Measurements from ENCODE around the gene CRYGS.
"Not testable (repeated sequence)": the region's sequence is repeated elsewhere in the genome, so short reads cannot be mapped to it uniquely, and the experiment has no call there.

CRYGS gene

DNA sequence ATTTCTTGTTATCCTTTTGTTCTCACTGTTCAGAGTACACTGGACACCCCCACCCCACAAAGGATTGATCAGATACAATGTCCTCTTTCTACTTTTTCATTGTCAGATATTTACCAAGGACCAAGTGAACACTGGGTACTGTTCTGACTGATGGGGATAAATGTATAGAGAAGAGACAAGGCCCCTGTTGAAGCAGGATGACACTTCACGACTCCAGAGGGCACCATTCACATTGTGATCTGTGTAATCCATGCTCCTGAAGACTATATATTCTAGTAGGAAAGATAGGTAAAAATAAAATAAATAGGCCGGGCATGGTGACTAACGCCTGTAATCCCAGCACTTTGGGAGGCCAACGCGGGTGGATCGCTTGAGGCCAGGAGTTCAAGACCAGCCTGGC is 7.2 kb upstream of the CRYGS start:
- no peak for DNase-seq

DNA sequence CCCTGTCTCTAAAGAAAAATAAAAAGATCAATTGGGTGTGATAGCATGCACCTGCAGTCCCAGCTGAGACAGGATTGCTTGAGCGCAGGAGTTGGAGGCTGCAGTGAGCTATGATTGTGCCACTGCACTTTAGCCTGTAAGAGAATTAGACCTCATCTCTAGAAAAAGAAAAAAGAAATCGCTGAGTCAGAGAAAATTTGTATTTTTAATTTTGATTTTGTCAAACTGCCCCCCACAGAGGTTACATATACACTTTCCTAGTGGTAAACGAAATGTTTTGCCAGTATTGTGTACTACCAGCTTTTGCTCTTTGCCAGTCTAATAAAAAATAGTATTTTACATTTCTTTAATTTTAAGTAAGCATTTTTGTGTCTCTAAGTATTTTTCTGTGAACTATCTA is 5.3 kb upstream of the CRYGS start:
- DNase-seq = no peak

DNA sequence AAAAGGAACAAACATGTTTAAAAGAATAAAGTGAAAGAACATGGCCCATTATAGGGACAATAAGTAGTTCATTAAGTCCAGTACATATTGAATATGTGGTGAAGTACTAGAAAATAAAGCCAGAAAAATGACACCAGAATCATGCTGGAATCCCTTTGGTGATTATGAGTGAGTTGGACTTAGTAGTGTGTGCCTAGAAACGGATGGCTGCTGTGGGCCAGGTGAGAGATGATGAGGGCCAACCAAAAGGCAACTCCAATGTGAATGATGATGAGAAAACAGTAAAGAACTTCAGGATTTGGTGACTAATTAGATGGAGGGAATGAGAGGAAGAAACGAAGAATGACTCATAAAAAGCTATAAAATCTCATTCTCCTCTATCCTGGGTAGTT is 3.3 kb downstream of the CRYGS start:
- DNase-seq = no peak

DNA sequence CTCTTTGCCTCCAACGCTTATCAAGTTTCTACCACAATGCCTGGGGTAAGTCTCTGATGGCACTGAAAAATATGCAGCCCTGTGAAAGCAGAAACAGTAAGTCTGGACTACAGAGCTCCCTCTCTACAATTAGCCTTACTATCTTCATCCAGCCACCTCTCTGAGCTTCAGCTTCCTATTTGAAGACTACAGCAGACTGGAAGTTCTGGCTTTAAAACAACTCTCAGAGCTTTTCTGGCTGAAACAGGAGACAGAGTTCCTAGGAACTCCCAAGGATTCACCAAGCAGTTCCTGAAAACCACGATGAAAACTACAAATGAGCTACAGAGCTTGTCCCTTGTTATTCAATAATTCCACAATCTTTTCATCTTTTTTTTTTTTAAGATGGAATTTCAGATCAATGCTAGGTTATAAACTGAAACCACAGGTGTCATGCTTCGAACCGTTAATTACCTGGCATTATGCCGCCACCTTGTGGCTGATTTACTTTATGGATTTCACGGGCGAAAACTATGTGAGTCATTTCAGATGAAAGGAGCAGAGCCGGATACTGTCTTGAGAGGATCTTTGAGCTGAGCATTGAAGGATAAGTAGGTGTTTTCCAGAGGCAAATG is 3.9 kb downstream of the CRYGS start:
- DNase-seq = peak; percentile 69

DNA sequence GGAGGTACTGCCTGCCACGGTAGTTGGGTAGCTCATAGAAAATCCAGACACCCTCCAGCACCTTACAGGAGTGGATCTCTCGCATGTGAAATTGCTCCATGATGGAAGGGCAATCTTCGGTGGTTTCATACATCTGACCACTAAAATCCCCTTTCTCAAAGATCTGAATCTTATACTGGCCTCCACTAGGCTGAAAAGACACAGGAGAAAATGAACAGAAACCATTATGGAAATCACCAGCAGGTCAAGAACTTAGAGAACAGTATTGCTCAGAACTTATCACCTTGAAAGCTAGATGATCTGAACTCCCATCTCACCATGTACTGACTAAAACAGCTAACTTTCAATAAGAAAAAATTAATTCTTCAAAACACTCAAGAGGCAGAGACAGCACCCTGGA is 5.4 kb downstream of the CRYGS start:
- no peak for DNase-seq

DNA sequence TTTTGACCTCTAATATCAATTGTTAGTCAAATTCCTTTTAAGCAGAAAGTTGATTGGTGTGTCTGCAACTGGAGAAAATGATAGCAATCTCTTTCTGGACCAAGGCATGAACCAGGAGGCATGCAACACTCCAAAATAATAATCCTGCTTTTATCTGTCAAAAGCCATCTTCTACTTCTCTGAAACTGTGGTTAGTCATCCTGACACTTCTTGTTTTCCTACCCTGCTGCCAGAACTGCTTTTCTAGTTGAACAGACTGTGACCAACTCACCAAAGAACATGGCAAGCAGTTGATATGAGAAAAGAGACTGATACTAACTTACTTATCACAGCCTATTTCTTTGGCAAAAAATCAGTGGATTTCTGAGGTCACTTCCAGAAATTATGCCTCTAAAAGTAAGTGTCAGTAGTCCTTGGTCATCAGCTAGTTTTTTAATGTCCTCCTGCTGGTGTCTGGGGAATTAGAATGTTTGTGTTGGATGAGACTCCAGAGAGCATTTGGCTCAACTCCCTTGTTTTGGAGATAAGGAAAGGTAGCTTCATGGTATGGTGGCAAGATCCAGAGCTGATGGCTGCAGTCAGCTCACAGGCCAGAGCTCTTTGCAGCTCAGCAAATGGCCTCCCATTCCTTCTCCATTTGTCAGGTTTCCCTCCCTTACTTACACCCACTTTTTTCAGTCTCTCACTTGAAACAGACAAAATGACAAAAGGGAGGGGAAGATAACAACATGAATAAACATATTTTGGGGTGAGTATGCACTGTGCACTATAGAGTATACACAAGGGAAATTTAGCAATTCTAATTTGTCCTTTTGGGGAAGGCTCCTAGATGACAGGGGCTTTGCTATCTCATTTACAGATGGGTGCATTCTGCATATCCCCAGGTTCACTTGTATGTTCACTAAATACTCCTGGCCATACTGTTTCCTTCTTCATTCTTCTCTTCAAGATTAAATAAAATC is 7.0 kb downstream of the CRYGS start:
- peak; percentile 46 for DNase-seq

DNA sequence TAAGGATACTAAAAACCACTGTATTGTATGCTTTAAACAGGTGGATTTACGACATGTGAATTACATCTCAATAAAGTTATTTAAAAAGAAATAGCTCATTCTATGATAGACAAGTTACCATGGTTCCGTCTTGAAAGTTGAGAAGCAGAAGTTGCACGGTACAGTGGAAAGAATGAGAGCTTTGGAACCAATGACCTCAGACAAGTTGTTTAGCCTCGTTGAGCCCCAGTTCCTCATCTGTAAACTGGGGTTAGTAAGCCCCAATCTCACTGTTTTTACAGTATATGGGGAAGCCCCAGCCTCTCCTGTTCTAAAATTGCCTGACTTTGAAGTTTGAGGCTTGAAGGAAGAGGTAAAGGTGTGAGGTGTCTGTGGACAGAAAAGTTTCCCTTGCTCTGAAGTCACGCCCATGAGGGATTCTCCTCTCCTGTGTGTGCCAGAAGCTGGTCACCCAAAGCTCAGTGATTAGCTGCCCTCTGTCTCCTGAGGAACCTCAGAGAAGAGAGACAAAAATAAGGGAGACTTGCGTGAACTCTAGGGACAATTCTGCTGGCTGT is 10.0 kb downstream of the CRYGS start:
- peak; percentile 90 for DNase-seq

DNA sequence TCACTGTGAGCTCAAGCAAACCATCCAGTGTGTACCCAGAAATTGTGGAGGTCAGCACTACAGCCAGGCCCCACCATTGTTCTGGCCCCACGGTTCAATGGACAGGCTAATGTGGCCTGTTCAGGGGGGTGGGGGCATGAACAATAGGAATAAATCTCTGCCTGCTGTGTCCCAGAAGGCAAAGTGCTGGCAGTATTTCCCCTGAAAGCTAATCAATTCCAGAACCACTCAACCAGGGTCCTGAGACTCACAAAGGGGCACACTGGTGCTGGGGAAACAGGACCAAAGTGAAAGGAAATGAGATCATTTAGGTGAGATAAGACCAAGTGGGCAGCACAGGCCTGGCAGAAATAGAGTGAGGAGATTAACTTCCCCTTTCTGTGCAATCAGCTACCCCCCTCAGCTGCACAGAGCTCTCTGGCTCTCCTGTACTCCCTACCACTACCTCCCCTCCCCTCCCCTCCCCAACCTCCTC is 11.5 kb downstream of the CRYGS start:
- DNase-seq = peak; percentile 53

DNA sequence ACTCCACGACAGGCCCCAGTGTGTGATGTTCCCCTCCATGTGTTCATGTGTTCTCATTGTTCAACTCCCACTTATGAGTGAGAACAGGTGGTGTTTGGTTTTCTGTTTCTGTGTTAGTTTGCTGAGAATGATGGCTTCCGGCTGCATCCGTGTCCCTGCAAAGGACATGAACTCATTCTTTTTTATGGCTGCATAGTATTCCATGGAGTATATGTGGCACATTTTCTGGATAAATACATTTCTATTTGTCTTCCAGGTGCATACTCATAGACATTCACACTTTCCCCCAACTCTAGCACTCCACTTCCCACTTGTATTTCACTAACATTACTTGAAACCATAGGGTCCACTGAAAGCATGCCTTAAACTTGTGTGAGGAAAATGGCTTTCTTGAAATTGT is 12.5 kb downstream of the CRYGS start:
- not testable (repeated sequence) for DNase-seq

DNA sequence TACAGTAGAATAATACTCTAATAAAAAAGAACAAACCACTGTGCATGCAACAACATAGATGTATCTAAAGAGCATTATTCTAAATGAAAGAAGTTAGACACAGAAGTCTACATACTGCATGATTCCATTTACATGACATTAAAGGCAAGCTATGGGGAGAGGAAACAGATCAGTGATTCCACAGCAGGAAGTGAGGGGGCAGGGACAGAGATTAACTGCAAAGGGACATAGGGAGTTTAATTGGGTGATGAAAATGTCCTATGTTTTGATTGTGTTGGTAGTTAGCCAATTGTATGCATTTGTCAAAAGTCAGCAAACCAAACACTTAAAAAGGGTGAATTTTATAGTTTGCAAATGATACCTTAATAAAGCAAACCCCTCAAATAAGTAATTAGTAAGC is 13.8 kb downstream of the CRYGS start:
- no peak for DNase-seq

DNA sequence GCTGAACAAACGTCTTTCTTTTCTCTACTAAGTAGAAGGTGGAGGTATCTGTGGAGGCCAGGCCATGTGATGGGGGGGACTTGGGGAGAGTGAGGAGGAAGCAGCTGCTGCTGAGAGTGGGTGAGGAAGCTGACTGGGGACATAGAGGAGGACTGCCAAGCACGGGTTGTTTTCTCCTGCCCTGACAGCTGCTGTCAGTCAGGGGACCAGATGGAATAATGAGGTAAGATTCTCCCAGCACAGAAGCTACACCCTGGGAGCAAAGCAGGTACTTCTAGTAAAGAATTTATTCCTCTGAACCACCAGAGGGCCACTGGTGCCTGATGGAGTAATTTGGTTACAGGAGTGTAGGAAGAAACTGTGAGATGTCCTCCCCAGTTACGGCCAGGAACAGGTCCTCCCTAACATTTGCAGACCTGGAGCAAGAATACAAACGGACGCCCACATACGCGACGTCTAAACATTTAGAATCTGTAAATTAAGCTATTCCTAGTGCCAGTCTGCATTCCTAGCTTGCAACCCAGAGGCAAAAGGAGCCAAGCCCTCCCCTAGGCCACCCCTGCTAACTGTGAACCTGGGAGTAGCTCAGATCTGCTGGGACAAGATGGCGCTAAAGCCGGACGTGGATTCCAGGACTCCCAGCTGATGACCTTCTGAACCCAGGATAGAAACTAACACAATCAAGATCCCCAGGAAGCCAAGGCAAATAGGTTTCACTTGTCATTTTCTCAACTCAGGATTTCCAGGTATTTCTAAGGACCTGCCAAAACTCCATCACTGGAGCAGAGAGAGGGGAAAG is 14.8 kb downstream of the CRYGS start:
- no peak for DNase-seq

DNA sequence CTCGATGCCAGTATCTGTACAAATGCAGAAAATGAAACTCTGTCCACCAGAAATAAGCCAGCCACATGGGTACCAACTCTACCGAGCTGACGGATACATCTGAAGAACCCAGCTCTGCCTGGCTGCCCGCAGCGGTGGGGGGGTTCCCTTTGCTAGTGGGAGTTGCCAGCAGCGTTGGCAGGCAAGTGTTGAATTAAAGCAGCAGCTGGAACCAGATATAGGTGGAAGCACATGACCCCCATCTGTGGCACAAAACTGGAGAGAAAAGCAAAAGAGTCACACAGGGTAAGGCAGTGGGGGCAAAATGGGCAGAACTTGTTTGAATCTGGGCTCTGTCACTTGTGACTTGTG is 17.9 kb downstream of the CRYGS start:
- DNase-seq = no peak

DNA sequence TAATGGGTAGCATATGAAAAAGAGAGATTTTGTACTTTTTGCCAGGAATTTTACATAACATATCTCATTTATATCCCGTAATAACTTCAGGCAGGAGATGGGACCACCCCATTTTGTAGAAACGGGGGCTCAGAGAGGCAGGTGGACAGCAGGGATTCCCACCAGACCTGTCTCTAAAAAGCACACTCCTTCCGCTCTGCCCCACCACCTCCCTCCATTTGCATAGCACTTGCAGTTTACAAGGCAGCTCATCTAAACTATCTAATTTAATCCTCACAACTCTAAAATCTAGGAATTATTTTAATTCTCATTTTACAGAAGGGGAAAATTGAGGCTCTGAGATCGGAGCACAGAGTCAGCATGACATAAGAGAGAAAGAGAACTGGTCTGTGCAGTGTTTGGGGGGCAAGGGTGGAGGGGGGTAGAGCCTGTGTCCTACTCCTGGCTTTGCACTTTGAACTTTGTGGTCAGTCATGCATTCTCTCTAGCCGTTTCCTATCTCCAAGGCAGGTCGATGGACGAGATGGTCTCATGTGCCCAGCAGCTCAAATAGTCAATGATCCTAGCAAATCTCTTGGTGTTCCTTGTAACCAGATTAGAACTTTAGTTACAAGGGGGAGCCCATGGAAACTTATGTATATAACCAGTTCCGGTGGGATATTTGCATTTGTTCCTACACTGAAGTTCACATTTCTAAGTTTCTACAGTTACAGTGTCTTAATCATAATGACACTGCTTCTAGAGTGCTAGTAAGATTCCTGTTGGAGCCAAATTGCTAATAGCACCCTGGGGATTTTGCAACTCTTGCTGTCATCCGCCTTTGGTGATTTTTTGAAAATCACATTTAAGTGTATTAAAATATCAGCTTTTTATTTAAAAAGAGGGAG is 18.6 kb downstream of the CRYGS start:
- DNase-seq = no peak

DNA sequence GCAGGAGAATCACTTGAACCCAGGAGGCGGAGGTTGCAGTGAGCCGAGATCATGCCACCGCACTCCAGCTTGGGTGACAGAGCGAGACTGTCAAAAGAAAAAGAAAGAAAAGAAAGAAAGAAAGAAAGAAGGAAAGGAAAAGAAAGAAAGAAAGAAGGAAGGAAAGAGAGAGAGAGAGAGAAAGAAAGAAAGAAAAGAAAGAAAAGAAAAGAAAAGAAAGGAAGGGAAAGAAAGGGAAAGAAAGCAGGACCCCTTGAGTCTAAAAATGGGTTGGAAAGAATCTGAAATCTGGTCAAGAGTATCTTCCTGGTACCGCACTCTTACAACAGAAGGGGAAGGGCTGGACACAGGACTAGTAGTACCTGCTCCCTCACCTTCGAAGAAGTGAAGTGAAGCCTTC is 19.6 kb downstream of the CRYGS start:
- DNase-seq = no peak

DNA sequence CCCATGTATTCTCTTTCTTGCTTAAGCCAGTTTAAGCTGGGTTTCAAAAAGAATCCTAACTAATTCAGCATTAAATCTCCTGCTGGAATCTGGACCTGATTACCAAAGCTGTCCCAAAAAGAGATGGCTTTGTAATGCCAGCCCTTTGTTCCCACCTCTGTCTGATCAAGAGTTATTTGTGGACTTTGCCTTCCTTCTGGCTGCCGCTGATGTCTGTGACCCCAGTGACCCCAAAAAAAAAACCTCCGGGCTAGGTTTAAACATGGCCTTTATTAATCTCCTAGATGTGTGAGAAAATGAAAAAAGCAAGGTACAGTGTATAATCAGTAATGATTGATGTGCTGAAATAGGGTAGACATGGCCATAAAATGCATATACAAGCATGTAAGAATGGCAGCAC is 20.7 kb downstream of the CRYGS start:
- no peak for DNase-seq

DNA sequence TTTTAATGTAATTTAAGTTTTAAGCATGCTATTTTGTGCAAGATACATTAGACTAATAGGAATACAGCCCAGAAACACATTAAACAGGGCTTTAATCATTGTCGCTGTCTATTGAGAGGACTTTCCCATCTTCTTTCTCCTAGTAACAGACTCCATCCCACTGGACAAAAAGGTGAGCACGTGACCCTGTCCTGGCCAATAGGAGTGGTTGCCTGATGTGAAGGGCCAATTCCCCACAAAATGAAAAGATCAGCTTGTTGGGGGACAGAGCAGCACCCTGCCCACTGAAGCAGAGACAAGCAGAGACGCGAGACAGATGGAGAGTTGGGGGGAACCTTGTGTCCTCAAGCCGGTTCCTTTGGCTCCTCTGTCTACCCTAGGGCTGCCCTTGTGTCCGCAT is 21.2 kb downstream of the CRYGS start:
- no peak for DNase-seq

DNA sequence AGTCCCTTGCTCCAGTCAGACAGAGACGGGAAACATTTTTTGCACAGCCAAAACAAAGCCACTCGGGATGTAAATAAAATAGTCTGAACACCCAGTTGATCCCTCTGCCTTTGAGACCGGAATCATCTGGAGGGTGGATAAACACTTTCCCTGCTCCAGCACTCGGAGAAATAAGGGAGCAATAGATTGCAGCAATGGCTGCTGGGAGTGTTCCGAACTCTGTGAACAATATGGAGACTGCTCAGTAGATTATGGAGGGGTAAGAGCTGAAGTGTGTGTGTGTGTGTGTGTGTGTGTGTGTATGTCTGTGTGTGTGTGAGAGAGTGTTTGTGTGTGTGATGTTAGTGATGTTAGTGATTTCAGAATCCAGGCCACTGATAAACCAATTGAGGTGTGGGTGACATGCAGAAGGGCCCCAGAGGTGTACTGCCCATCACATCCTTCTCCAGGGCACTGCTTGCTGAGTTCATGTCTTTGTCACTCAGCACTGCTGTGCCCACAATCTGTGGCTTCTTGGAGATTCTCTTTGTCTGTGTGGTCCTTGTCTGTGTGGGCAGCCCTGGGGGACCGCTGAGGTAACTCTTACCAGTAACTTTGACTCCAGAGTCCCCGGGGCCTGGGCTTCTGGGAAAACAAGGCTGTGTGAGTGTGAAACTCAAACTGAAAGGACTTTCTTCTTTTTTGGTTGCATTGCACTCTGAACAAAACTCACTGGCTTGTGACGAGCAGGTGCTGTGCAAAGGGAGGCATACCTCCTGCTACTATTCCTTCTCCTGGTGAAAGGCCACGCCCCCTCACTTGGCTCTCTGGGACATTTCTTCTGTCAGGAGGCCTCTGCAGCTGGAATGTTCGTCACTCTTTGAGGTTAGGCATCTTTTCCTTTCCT is 23.0 kb downstream of the CRYGS start:
- DNase-seq = no peak

DNA sequence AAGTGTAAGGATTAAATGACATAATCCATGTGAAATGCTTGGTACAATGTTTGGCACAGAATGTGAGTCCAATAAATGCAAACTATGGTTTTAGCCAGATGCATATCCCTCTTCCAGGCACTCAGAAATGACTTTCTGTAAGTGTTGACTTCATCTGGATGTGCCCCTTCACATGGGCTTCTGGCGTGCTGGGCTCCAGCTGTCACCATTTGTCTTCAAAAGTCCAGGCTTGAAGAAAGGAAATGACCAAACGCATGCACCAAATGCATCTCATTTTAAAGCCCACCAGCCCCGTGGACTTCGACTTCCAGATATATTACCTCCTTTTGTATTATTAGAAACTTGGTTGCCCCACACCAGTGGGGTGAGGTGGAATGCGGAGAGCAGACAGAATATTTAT is 23.7 kb downstream of the CRYGS start:
- DNase-seq = no peak

DNA sequence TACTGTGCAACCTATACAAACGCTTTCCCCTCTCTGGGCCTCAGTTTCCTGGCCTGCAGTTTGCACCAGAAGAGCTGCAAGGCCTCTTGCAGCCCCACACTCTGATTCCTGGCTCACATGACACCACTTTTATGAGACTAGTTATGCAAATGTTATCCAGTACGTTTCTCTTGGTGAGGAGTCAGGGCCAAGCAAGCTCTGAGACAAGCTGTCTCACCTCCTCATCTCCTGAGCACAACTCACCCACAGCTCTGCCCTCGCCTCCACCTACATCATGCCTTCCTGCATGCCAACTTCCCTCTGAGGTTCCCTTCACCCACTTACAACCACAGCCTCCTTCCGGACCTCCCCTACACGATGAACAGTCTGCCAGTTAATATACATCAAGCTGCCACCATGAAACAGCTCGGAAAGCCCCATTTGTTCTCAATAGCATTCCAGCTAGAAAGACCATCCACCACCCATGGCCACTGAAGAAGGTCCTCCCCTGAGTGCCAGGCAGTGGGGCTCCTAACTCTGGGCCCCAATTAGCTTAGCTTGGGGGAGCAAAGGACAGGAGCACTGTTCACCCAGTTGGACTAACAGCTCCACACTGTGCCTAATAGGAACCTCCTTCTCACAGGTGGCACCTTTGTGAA is 25.0 kb downstream of the CRYGS start:
- DNase-seq = peak; percentile 30

DNA sequence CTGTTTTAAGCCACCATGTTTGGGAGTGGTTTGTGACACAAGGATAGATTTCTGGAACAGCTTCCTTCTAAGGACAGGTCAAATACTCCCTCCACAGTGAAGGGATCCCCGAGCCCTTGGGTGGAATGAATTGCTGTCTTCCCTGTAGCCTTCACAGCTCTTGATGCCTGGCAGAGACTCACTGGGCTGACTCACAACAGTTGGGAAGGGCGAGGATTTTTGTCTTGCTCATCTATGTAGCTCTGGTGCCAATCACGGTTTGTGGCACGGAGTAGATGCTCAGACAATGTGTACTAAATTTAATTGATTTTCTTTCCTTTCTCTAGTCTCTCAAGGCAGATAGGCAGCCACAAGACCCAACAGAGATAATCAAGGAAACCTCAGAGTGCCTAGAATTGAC is 27.0 kb downstream of the CRYGS start:
- DNase-seq = no peak

DNA sequence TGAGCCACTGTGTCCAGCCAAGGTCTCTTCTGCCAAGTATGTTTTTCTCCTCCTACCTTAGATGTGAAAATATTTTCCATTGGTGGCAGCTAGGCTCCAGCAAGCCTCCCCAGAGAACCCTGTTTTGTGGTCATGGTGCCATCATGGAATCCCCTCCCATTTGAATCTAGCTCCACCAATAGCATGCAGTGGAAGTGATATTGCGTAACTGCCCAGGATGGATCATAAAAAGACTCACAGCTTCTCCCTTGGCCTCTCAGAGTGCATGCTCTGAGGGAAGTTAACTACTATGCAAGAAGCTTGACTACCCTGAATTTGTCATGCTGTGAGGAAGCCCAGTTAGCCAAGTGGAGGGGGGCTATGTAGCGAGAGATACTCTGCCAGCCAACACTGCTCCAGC is 27.5 kb downstream of the CRYGS start:
- DNase-seq = no peak
